BJ (cell line): ENCODE measurements around the gene TDP1. TPM values are rescaled to one million over a fixed set of nuclear protein-coding genes. Genes with fewer than 3 reads are reported as not detected.

Experiments
- CTCF ChIA-PET: fragments of 350-600 bp; formaldehyde crosslinking; extraction: SDS; loops from one replicate; lab custom pipeline; 2021; ENCODE audit warnings: antibody characterized with exemption, inconsistent platforms; lab: Yijun Ruan, JAX
- POLR2A ChIA-PET: fragments of 300-600 bp; sonication (Branson Sonifier 250); formaldehyde crosslinking; extraction: SDS; loops from one replicate; lab custom pipeline; 2021; ENCODE audit warnings: antibody characterized with exemption; lab: Charles Lee
- DNase-seq: peaks from one replicate; pipeline ENCODE4 v3.0.0-alpha.2; 2011; ENCODE audit warnings: low read depth
- H3K27me3 ChIP-seq: 2 replicates; pipeline ENCODE4 v1.6.0; 2011; ENCODE audit warnings: low read length; ENCODE audit not compliant: control insufficient read depth, insufficient read depth
- H3K36me3 ChIP-seq: 2 replicates; pipeline ENCODE4 v1.5.1; 2011; ENCODE audit warnings: low read length; ENCODE audit not compliant: control insufficient read depth, insufficient read depth
- H3K4me3 ChIP-seq: 2 replicates; pipeline ENCODE4 v1.5.1; 2011; ENCODE audit warnings: low read depth, mild to moderate bottlenecking, control low read depth, low read length
- CTCF ChIP-seq: IDR thresholded peaks from 2 replicates; pipeline ENCODE4 v1.5.1; 2011; ENCODE audit warnings: low read depth, mild to moderate bottlenecking, control low read depth, inconsistent platforms, low read length, moderate library complexity; ENCODE audit not compliant: insufficient read depth
- polyA plus RNA-seq: library from polyadenylated mRNA; depleted of rRNA; stranded (reverse); fragments of >200 nt; gene quantifications from 2 replicates; pipeline ENCODE4 v1.2.3, GENCODE V29; 2011

TDP1 gene
- polyA plus RNA-seq, 1 experiment: 18.8 TPM

GRCh38 chr14:90034156-90034555 is 78.4 kb downstream of the TDP1 start:
- no peak for DNase-seq
- Histone ChIP-seq H3K36me3 (peaks cover 13% of the 10 kb centered on the region), H3K4me3 (no peak overlapping the region), H3K27me3 (no peaks in the 10 kb centered on the region)
- no peak for TF ChIP-seq CTCF
- CTCF ChIA-PET: no interaction called here
- POLR2A ChIA-PET: no interaction called here

DNA sequence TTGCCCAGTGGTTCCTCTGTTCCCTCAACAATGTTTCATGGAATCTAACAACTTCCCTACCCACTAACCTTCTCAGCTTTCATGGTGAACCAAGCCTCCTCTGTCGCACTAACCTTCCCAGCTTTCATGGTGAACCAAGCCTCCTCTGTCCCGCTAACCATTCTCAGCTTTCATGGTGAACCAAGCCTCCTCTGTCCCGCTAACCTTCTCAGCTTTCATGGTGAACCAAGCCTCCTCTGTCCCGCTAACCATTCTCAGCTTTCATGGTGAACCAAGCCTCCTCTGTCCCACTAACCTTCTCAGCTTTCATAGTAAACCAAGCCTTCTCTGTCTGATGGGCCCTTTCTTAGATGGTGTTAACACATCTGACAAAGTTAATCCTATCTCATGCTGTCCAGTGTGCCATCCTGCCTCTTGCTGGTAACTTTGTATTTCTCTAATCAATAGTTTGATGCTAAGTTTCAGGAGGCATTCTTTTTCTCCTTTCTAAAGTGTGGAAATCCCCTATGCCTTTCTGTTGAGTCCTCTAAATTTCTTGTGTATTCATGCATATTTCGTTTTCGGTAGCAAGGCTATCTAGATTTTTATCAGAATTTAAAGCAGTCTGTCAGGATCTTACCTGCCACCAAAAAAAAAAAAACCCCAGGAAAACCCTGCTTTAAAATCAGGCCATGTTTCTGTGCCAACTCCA is 79.3 kb downstream of the TDP1 start:
- TF ChIP-seq CTCF: no peak
- H3K4me3 ChIP-seq: no peak overlapping the region

DNA sequence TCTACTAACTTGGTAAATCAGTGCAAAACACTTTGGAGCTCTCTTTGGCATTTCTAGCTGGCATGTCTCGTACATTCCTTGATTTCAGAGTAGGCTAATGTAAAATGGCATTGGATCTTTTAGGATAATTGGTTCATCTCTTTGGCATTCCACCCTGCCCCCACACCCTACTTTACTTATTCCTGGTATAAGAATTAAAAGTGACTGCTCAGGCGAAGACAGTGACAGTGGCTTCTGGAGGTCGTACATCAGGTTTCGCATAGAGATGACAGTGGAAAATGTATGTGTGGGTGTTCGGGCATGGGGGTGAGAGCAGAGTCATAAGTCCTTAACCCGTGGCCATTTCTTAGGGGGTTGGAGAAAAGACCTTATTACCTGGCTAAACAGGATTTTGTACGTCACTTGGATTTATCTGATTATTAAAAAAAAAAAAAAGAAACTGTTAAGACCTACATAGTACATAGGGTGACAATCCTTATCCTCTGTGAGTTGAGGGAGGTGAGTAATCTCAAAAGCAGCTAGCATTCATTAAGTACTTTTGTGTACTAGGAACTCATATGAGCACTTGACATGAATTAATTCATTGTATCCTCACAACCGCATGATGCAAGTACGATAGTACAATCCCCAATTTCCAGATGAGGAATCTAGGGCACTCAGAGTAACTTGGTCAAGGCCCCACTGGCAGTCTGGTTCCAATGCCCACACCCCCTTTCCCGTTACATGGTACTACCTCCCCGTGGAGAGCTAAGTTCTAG is 83.7 kb downstream of the TDP1 start:
- TF ChIP-seq CTCF: no peak
- POLR2A ChIA-PET: interaction anchor here (0.6 kb wide), 1 partner anchor 709 kb away, joined by 3 read pairs; no protein-coding TSS in a partner anchor
- DNase-seq: no peak

More for the DNA sequence above, 79.3 kb downstream of the TDP1 start:
- ChIA-PET CTCF (no interaction called here), POLR2A (no interaction called here)
- Histone ChIP-seq H3K36me3 (peaks cover 12% of the 10 kb centered on the region), H3K27me3 (no peaks in the 10 kb centered on the region)
- DNase-seq: no peak

DNA sequence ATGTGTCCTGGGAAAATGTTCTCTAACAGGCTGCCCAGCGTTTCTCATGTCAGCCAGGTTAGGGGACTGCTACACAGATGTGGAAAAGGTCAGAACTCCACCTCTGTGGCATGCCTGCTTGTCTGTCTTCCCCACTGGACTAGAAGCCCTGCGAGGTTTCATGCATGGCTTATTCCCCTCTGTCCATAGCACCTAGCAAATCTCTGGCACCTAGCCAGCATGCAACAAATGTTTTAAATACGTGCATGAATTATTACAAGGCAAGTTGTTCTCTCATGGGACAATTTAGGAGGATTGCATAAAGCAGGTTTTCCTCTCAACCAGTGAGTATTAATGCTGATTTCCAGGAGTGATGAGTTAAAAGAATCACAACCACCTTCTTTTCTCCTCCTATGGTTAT is 84.7 kb downstream of the TDP1 start:
- Histone ChIP-seq H3K4me3 (no peak overlapping the region), H3K27me3 (no peaks in the 10 kb centered on the region), H3K36me3 (peaks cover 5% of the 10 kb centered on the region)
- ChIA-PET CTCF (interaction anchor here (0.8 kb wide), 1 partner anchor 17 kb away, joined by 3 read pairs; no protein-coding TSS in a partner anchor), POLR2A (no interaction called here)
- TF ChIP-seq CTCF: no peak
- DNase-seq: no peak

More for the DNA sequence above, 83.7 kb downstream of the TDP1 start:
- Histone ChIP-seq H3K27me3 (no peaks in the 10 kb centered on the region), H3K36me3 (peaks cover 3% of the 10 kb centered on the region; the same call in 1 of the 2 replicates), H3K4me3 (no peak overlapping the region)
- CTCF ChIA-PET: interaction anchor here (0.7 kb wide), 1 partner anchor 946 kb away, joined by 3 read pairs; no protein-coding TSS in a partner anchor

DNA sequence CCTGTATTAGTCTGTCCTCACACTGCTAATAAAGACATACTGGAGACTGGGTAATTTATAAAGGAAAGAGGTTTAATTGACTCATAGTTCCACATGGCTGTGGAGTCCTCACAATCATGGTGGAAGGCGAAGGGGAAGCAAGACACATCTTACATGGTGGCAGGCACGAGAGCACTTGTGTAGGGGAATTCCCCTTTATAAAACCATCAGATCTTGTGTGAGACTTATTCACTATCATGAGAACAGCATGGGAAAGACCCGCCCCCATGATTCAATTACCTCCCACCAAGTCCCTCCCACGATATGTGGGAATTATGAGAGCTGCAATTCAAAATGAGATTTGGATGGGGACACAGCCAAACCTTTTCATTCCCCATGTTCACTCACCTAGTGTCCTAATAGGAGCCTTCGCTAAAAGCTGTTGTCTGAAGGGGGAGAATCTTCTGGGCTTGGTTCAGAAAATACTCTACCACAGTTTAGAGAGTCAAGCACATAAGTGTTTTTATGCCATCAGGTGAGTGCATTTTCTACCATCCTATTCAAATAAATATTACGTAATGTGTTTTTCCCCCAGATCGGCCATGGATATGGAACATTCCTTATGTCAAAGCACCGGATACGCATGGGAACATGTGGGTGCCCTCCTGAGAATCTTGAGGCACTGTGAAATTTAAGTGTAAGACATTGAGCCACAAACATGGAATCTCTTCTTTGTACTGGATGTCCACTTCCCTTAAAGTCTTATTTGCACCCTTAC is 86.9 kb downstream of the TDP1 start:
- Histone ChIP-seq H3K4me3 (no peak overlapping the region), H3K36me3 (peaks cover 5% of the 10 kb centered on the region), H3K27me3 (no peaks in the 10 kb centered on the region)
- no peak for TF ChIP-seq CTCF
- DNase-seq: no peak
- ChIA-PET POLR2A (no interaction called here), CTCF (no interaction called here)
